Activated T-cell treated with anti-CD3 and anti-CD28 coated beads, Interleukin-2, amount 50 U/mL, for 72 hours (primary cell): Measurements from ENCODE around the gene UBB. TPM values are rescaled to one million over a fixed set of nuclear protein-coding genes. Genes with fewer than 3 reads are reported as not detected.
A peak's percentile ranks its signal among the peaks of the same experiment; 100 is the strongest.

Experiments used
- ATAC-seq, 2 donors: fragments of 150-1000 bp; cut with Tn5 transposase; replicated peaks in 1 of 2; 2 replicates each; pipeline ENCODE4 v1.10.0; 2021; ENCODE audit warnings: moderate library complexity in 2 of 2, mild to moderate bottlenecking in 1 of 2
- DNase-seq, 2 donors: peaks; one replicate each; pipeline ENCODE4 v3.0.0; 2021 to 2022; ENCODE audit warnings: mixed read lengths in 1 of 2
- H3K27ac Mint-ChIP-seq: one replicate; pipeline ENCODE4 v1.8.0; 2022; ENCODE audit warnings: mild to moderate bottlenecking, moderate library complexity, mixed read lengths
- H3K27me3 Mint-ChIP-seq: one replicate; pipeline ENCODE4 v1.8.0; 2022; ENCODE audit warnings: low read depth, mixed read lengths
- H3K36me3 Mint-ChIP-seq, 2 donors: one replicate each; pipeline ENCODE4 v1.8.0; 2022; ENCODE audit warnings: mixed read lengths in 2 of 2, mild to moderate bottlenecking in 1 of 2; ENCODE audit not compliant: insufficient read depth in 2 of 2
- H3K4me1 Mint-ChIP-seq: one replicate; pipeline ENCODE4 v1.8.0; 2022; ENCODE audit warnings: low read depth, mixed read lengths
- H3K4me3 Mint-ChIP-seq, 2 donors: one replicate each; pipeline ENCODE4 v1.8.0; 2022; ENCODE audit warnings: mild to moderate bottlenecking in 2 of 2, mixed read lengths in 2 of 2, moderate library complexity in 2 of 2
- H3K9me3 Mint-ChIP-seq, 2 donors: one replicate each; pipeline ENCODE4 v1.8.0; 2022; ENCODE audit warnings: mixed read lengths in 2 of 2
- total RNA-seq, 2 donors: library from RNA; stranded (reverse); gene quantifications; one replicate each; pipeline ENCODE4 v1.2.3, GENCODE V29; 2022

Gene UBB
- 1,000 to 10,000 TPM in 1 of 2 donors, 100 to 1,000 TPM in 1; 726 to 1,037 TPM for total RNA-seq

DNA sequence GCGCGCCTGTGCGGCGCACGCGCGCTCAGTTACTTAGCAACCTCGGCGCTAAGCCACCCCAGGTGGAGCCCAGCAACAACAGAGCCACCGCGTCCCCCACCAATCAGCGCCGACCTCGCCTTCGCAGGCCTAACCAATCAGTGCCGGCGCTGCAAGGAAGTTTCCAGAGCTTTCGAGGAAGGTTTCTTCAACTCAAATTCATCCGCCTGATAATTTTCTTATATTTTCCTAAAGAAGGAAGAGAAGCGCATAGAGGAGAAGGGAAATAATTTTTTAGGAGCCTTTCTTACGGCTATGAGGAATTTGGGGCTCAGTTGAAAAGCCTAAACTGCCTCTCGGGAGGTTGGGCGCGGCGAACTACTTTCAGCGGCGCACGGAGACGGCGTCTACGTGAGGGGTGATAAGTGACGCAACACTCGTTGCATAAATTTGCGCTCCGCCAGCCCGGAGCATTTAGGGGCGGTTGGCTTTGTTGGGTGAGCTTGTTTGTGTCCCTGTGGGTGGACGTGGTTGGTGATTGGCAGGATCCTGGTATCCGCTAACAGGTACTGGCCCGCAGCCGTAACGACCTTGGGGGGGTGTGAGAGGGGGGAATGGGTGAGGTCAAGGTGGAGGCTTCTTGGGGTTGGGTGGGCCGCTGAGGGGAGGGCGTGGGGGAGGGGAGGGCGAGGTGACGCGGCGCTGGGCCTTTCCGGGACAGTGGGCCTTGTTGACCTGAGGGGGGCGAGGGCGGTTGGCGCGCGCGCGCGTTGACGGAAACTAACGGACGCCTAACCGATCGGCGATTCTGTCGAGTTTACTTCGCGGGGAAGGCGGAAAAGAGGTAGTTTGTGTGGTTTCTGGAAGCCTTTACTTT lies at the start of gene UBB:
Gene UBB (plus strand): TSS at position 452 of the 856 bp plus-strand sequence. CDS start 817 bp downstream, outside the sequence.
- H3K4me3 Mint-ChIP-seq = peak within 1 kb of the TSS; percentile 95 to 98
- peak; percentile 93 to 96 for DNase-seq
- ATAC-seq = peak; percentile 93
- H3K27me3 Mint-ChIP-seq = no peaks in the 10 kb centered on the region
- H3K27ac Mint-ChIP-seq = peak within 1 kb of the TSS; percentile 100
- peaks cover 18 to 23% of the 10 kb centered on the region in 2 donors for H3K36me3 Mint-ChIP-seq
- H3K9me3 Mint-ChIP-seq = no peaks in the 10 kb centered on the region
- H3K4me1 Mint-ChIP-seq = peaks cover 44% of the 10 kb centered on the region

DNA sequence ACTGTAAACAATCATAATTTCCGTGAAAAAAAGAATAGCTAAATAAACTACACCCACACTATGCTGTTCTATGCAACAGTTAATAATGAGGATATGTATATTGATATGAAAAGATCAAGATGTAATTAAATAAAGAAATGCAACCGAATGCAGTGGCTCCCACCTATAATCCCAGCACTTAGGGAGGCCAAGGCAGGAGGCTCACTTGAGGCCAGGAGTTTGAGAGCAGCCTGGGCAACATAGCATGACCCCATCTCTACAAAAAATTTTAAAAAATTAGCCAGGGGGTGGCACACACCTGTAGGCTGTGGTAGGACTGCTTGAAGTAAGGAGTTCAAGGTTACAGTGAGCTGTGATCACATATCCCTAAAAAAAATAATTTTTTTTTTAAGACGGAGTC lies 42.5 kb upstream of the UBB start:
- Mint-ChIP-seq H3K27ac (no peak overlapping the region), H3K9me3 (no peaks in the 10 kb centered on the region), H3K4me3 (no peak overlapping the region), H3K36me3 (peaks cover 2 to 5% of the 10 kb centered on the region in 2 donors), H3K27me3 (no peaks in the 10 kb centered on the region), H3K4me1 (no peaks in the 10 kb centered on the region)
- ATAC-seq = no peak
- DNase-seq = no peak

DNA sequence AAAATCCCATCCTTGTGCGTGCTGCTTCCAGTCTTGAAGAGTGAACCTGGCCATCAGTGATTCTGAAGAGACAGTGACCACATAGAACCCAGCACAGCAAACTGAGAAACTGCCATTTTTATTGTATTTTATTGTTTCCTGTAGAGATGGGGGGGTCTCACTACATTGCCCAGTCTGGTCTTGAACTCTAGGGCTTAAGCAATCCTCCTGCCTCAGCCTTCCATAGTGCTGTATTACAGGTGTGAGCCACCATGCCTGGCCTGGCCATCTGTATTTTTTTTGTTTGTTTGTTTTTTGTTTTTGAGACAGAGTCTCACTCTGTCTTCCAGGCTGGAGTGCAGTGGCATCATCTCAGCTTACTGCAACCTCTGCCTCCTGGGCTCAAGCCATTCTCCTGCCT lies 41.5 kb upstream of the UBB start:
- Mint-ChIP-seq H3K9me3 (no peaks in the 10 kb centered on the region), H3K4me1 (no peaks in the 10 kb centered on the region), H3K27me3 (no peaks in the 10 kb centered on the region), H3K36me3 (peaks cover 5 to 8% of the 10 kb centered on the region in 2 donors), H3K4me3 (no peak overlapping the region), H3K27ac (no peak overlapping the region)
- ATAC-seq (no peak), DNase-seq (no peak)

DNA sequence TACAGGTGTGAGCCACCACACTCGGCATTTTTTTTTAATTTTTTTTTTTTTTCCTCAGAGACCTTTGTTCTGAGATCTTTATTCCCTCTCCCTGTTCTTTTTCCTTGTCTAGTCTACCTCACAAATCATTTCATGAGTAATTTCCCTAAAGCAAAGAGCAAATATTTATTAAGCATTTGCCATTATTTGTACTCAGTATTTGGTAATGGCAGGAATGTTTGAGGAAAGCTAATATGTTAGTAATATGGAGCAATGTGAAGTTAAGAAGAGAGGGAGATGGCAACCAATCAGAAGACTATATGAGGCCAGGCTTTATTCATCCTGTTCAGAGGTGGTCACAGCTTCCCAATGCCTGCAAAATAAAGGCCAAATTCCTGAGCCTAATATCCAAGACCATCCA lies 40.9 kb upstream of the UBB start:
- H3K36me3 Mint-ChIP-seq = peaks cover 5 to 8% of the 10 kb centered on the region in 2 donors
- H3K9me3 Mint-ChIP-seq = no peaks in the 10 kb centered on the region
- no peaks in the 10 kb centered on the region for H3K4me1 Mint-ChIP-seq
- no peaks in the 10 kb centered on the region for H3K27me3 Mint-ChIP-seq
- no peak for ATAC-seq
- no peak overlapping the region for H3K27ac Mint-ChIP-seq
- no peak for DNase-seq
- no peak overlapping the region for H3K4me3 Mint-ChIP-seq

DNA sequence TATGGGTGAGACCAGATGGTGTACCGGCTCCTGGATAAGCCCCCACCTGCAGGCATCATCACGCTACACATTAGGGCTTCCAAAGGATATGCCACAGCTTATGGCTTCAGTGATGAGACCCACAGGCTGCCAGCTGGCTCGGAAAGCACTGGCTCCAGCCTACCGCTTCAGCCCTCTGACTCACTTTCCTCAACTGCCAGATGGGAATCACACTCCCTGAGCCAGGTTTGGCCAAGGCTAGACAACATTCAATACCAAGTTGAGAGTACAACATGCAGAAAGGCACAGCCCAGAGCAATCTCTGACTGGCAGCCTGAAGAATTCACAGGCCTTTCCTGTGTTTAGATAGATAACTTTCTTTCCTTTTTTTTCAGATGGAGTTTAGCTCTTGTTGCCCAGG lies 37.9 kb upstream of the UBB start:
- no peak overlapping the region for H3K4me3 Mint-ChIP-seq
- no peak overlapping the region for H3K27ac Mint-ChIP-seq
- ATAC-seq (no peak), DNase-seq (no peak)
- H3K27me3 Mint-ChIP-seq = no peaks in the 10 kb centered on the region
- H3K9me3 Mint-ChIP-seq = no peaks in the 10 kb centered on the region
- H3K4me1 Mint-ChIP-seq = no peaks in the 10 kb centered on the region
- peaks cover 6 to 10% of the 10 kb centered on the region in 2 donors for H3K36me3 Mint-ChIP-seq

DNA sequence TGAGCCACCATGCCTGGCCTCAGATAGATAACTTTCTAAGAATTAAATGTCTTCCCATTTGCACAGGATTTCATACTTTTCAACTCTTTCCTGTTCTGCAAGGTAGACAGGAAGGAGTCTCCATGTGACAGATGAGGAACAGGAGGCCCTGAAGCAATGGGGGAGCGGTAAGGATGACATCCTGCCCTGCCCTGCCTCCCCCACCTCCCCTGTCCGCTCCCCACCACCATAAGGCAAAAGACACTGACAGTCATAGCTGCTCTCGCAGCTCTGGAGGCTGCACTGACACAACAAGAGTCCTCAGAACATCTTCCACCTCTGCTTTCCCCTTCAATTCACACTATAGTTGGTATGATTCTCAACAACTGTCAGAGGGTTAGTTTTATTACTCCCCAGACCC lies 37.3 kb upstream of the UBB start:
- no peak overlapping the region for H3K4me3 Mint-ChIP-seq
- peaks cover 6 to 10% of the 10 kb centered on the region in 2 donors for H3K36me3 Mint-ChIP-seq
- no peak overlapping the region for H3K27ac Mint-ChIP-seq
- no peak for DNase-seq
- no peak for ATAC-seq
- no peaks in the 10 kb centered on the region for H3K4me1 Mint-ChIP-seq
- no peaks in the 10 kb centered on the region for H3K27me3 Mint-ChIP-seq
- no peaks in the 10 kb centered on the region for H3K9me3 Mint-ChIP-seq

DNA sequence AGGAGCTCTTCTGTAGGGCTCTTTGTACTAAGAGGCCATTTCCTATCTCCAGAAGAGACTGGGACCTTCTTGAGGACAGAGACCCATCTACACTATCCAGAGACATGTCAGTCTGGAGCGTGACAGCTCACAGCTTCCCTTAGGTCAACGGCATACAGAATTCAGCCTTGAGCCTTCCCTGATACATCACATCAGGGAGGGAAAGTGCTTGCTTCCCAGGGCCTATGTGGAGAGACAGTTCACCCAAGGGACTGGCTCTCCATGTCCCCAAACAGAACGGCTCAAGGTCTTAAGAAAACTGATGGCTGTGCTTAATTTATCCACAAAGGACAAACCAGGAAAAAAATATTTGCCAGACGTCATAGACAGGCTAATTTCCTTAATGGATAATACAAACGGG lies 35.3 kb upstream of the UBB start:
- no peak for ATAC-seq
- no peaks in the 10 kb centered on the region for H3K9me3 Mint-ChIP-seq
- H3K4me3 Mint-ChIP-seq = no peak overlapping the region
- H3K27ac Mint-ChIP-seq = no peak overlapping the region
- no peak for DNase-seq
- H3K36me3 Mint-ChIP-seq = peaks cover 6 to 10% of the 10 kb centered on the region in 2 donors
- H3K4me1 Mint-ChIP-seq = peaks cover 9% of the 10 kb centered on the region
- H3K27me3 Mint-ChIP-seq = no peaks in the 10 kb centered on the region

DNA sequence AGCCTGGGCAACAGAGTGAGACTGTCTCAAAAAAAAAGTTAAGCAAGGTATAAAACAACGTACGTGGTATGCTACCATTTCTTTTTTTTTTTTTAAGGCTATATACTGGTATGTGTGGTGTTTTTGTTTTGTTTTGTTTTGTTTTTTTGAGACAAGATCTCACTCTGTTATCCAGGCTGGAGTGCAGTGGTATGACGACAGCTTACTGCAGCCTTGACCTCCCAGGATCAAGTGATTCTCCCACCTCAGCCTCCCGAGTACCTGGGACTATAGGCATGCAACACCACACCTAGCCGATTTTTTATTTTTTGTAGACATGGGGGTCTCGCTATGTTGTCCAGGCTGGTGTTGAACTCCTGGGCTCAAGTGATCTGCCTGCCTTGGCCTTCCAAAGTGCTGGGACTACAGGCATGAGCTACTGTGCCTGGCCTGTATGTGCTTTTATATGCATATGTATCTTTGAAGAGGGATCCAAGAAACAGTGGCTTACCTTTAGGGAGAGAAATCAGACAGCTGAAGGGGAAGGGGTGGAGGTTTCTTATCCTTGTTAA lies 34.1 kb upstream of the UBB start:
- no peak overlapping the region for H3K4me3 Mint-ChIP-seq
- DNase-seq (no peak), ATAC-seq (no peak)
- H3K27ac Mint-ChIP-seq = no peak overlapping the region
- H3K36me3 Mint-ChIP-seq = peaks cover 5 to 10% of the 10 kb centered on the region in 2 donors
- H3K4me1 Mint-ChIP-seq = peaks cover 22% of the 10 kb centered on the region
- no peaks in the 10 kb centered on the region for H3K9me3 Mint-ChIP-seq
- H3K27me3 Mint-ChIP-seq = no peaks in the 10 kb centered on the region

DNA sequence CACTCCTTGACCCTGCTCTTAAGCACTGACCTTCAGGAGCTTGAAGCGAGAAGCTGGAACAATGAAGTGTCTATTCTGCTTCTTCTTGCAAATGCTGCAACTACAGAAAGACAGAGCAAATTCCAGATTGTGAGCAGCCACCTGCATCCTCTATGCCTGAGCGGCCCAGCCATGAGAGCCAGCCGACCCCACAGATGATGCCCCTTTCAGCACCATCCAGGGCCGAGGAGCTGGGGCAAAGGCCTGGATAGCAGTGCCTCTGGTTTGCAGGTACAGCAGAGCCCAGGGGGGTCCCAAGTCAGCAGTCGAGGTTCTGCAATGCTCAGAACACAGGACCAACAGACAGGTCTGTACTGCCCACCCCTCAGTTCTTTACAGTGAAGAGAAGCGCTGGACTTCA lies 32.3 kb upstream of the UBB start:
- Mint-ChIP-seq H3K9me3 (no peaks in the 10 kb centered on the region), H3K4me3 (no peak overlapping the region), H3K27me3 (no peaks in the 10 kb centered on the region), H3K27ac (no peak overlapping the region), H3K4me1 (peaks cover 28% of the 10 kb centered on the region), H3K36me3 (peaks cover 3 to 8% of the 10 kb centered on the region in 2 donors)
- ATAC-seq = no peak
- no peak for DNase-seq

DNA sequence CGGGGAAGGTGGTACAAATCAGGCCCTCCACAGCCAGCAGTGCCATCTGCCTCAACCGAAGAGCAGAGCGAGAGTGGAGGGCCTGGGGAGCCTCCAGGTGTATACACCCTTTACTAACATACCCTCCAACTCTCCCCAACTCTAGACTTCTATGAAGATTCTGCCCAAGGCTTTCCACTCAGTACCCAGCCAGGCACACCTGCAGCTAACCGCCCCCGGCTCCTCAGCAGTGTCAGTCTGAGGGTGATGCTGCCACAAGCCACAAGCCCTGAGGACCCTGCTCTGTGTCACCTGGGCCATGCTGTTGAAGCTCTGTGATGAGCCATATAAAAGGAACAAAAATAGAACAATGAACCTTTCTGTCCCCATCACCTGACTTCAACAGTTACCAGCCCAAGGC lies 31.5 kb upstream of the UBB start:
- Mint-ChIP-seq H3K4me1 (peaks cover 37% of the 10 kb centered on the region), H3K4me3 (no peak overlapping the region), H3K27ac (peak overlapping the region; percentile 39), H3K36me3 (peaks cover 2 to 3% of the 10 kb centered on the region in 2 donors), H3K27me3 (no peaks in the 10 kb centered on the region), H3K9me3 (no peaks in the 10 kb centered on the region)
- no peak for ATAC-seq
- DNase-seq = peak in 1 of 2 donors; percentile 11

DNA sequence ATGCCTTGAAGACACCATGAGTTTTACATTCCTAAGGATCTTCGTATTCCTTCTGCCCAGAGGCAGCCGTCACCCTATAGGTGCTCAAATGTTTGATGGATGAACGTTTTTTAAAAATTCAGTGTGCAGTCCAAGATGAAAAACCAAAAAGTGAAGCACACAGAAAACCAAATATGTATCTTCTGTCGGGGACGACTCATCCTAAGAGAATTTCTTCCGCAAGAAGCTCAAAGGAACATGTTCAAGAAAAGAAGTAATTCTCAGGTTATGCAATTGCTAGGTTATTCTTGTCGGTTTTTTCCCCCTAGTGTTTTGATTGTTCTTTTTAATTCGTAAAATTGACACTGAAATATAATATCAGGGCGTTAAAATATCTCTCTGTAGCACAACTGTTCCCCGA lies 29.1 kb upstream of the UBB start:
- Mint-ChIP-seq H3K4me1 (peaks cover 38% of the 10 kb centered on the region), H3K4me3 (peak overlapping the region; percentile 93 to 95), H3K36me3 (peaks cover 2 to 3% of the 10 kb centered on the region in 2 donors), H3K9me3 (no peaks in the 10 kb centered on the region), H3K27ac (peak overlapping the region; percentile 68), H3K27me3 (peaks cover 4% of the 10 kb centered on the region)
- DNase-seq (no peak), ATAC-seq (no peak)

DNA sequence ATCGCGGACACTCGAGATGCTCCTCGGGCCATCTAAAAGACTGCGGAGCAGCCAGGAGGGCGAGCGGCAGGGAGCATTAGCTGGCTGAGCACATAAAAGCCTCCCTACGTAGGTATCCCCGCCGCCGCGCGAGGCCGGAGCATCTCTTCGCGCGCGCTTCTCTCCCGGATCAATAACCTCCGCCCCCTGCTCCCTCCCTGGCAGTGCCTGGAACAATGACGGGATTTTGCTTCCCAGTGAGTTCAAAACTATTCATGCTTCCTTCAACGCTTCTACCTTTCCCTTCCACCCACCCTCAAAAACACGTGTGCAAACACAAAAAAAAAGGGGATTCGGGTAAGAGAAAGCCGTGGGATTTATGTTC lies 28.6 kb upstream of the UBB start:
- peak; percentile 48 to 56 for DNase-seq
- Mint-ChIP-seq H3K36me3 (peaks cover 2 to 3% of the 10 kb centered on the region in 2 donors), H3K4me3 (peak overlapping the region; percentile 93 to 95), H3K4me1 (peaks cover 38% of the 10 kb centered on the region), H3K9me3 (no peaks in the 10 kb centered on the region), H3K27me3 (peaks cover 7% of the 10 kb centered on the region), H3K27ac (peak overlapping the region; percentile 68)
- ATAC-seq = peak; percentile 20 to 23

DNA sequence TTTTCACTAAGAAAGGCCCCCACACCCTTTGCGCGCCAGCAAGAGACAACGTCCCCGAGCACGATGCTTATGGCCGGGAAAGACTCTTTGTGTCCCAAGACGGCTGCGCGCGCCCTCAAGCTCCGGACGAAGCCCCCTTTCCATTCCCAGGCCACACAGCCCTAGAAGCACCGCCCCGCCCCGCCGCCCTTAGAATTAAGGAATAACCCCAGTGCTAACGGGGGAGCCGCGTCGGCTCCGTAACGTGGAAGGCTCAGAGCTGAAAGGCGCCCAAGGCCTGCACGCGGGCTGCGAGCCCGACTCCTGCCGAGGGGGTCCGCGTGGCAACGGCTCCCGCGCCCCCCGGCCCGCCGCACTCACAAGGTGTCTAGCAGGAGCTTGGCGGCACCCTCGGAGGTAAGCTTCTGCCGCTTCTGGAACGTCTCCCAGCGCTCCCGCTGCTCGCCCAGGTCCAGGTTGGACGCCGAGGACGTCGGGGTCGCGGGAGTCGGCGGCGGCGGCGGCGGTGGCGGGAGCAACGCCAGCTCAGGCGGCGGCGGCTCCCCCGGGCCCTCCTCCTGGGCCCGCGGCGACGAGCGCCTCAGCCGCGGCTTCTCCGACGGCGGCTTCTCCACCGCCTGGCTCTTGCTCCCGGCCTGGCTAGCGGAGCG lies 28.1 kb upstream of the UBB start:
- no peaks in the 10 kb centered on the region for H3K9me3 Mint-ChIP-seq
- H3K4me3 Mint-ChIP-seq = peak overlapping the region; percentile 93 to 95
- peak in 1 of 2 donors; percentile 44 for DNase-seq
- H3K27me3 Mint-ChIP-seq = peaks cover 7% of the 10 kb centered on the region
- peaks cover 38% of the 10 kb centered on the region for H3K4me1 Mint-ChIP-seq
- H3K27ac Mint-ChIP-seq = no peak overlapping the region
- H3K36me3 Mint-ChIP-seq = peaks cover 0 to 2% of the 10 kb centered on the region in 2 donors
- ATAC-seq = peak; percentile 73 to 75
